SHP77 (cell line): ENCODE data around the gene HNRNPL.
A peak's percentile ranks its signal among the peaks of the same experiment; 100 is the strongest.

ENCODE experiments used
- DNase-seq, 2 experiments: peaks; one replicate each; lab custom pipeline; 2025; lab: John Stamatoyannopoulos, UW

Gene HNRNPL

DNA sequence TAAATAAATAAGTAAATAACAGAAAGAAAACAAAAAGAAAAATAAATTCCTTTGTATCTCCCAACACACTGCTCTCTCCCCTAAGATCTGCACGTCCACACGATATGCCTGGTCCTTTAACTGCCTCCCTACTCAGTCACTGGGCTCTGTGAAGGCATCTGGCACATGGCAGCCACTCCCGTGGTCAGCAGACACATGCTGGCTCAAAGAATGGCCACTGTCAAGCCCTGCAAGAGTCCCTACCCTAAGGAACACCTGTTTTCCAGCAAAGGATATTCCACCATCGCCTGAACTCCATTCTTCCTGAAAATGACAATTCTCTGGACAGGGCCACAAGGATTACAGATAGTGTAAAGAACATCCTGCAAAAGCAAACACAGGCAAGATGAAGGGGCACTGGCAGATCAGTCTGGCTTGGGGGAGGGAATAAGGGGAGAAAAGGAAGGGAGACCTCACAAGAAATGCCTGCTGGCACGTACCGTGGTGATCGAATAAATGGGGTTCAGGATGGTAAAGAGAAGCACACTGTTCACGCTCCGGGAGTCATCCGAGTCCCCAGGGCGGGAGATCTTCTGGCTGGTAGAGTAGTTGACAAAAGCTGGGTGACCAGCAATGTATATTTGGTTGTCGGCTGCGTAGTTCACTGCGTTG, 4.3 kb downstream of the HNRNPL start:
- no peak for DNase-seq

DNA sequence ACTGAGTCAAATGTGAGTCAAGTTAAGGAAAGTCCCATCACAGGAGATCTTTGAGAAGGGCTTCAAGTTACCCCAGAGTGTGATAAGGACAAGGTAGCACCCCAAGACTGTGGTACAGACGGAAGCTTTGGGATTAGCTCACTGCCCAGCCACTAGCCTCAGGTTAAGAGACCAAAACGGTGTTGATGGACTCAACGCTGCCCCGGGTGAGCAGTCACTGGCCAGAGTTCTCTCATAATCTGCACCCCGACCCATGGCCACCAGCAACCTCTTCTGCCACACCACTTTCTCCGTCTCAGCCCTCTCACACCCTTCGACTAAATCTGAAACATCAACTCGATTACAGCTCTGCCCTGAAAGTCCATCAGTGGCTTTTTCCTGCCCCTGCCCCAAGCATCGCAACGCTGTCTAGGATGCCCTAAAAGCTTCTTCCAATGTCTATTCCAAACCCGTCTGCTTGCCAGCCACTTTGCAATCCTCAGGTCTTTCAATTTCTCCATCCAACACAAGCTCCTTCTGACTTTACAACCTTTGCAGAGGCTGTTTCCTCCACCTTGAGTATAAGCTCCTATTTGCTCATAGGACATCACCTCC, 5.6 kb downstream of the HNRNPL start:
- DNase-seq: no peak

DNA sequence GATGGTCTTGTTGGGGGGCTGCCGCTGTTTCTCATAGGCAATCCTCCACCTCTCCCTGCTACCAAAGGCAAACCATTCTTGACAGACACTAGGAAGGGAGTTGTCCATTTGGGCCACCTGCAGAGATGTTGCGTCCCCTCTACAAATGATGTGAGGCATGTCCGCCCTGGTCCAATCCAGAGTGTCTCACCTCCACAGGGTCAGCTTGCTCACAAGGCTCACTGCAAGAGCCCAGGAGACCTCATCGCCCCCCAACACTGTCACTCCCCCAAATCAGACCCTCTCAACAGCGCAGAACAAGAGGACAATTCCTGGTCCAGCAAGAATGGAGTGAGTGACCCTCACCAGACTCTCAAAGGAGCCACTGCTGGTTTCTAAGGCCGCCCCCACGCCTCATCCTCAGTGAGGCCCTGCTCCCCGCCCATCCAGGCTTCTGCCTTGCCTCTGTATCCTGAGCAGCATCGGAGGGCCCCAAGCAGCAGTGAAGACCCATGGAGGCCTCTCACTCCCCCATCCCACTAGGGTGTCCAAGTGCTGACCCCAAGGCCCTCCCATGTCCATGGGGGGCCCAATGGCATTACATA, 6.5 kb downstream of the HNRNPL start:
- no peak for DNase-seq

DNA sequence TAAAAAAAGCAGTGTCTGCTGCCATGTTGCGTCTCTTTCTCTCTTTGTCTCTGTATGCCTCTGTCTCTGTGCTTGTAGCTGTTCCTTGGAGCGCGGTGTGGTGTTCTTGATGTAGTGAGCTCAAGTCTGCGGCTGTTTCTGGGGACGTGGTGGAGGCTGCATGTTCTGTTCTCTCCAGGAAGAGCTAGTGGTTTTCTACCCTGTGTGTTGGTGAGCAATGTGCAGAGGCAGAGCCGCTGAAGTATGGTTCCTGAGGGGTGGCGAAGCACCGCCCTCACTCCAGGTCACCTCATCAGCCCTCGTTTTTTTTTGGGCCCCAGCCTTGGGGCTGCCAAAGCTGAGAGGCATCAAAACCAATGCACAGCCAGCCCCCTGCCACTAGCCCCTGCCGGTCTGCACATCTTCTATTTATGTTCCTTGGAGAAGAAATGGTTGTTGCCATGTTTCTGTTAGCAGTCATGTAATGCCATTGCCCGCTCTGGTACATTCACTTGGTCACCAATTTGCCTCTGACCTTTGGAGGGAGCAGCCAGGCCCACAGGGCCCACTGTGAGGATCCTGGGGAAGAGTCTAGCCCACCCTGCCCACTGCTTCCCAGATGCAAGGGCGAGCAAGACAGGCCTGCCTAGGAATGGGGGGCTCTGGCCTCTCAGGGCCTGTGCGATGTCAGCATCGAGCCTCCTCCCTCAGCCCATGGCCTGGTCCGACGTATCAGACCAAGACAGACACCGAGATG, 7.2 kb downstream of the HNRNPL start:
- no peak for DNase-seq

DNA sequence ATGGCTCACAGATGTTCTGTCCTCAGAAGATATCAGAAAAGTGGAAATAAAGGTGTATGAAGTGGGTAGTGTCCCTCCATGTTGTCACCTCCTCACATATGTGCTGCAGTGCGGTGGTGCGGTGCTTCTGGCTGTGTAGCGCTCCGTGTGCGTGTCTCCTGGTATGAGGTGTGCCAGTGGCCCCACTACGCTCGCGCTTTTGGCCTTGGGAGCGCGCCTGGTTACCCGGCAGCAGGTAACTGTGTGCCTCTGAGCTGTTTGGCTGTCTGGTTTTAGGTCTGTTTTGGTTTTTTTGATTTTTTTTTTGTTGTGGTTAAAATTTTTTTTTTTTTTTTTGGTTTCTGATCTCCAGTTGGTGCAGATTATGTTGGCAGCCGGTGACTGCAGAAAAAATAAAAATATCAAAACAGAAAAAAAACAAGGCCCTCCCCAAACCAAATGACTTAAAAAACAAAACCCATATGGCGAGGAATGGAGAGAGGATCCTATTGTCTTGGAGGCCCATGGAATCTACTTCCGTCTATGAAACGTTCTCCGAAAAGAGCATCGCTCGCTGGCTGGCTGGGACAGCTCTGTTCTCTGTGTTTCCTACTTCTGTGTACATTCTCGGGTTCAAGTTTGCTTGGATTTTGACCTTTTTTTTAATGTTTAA, 7.9 kb downstream of the HNRNPL start:
- DNase-seq: no peak

DNA sequence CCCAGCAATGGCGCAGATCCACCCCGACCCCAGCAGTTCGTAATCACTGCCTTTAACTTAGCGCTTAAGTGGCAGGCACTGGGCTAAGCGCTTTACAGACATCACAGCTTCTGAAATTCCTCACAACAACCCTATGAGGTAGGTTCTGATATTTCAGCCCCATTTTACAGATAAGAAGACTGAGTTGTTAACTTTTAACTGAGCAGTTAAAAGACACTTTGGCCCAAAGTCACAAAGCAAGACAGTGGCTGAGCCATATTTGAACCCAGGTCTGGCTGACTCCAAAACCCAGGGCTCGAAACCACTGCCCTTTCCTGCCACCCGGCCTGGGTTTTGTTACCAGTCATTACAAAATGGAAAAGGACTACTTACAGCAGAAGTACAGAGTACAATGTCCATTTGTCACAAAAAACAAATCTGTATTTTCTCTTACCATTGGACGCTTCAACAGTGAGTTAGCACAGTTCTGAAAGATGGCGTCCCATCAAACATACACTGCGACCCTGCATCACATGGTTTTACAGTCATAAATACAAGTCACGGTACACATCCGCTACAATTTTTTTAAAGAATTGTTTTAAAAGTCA, 8.5 kb downstream of the HNRNPL start:
- DNase-seq: no peak

DNA sequence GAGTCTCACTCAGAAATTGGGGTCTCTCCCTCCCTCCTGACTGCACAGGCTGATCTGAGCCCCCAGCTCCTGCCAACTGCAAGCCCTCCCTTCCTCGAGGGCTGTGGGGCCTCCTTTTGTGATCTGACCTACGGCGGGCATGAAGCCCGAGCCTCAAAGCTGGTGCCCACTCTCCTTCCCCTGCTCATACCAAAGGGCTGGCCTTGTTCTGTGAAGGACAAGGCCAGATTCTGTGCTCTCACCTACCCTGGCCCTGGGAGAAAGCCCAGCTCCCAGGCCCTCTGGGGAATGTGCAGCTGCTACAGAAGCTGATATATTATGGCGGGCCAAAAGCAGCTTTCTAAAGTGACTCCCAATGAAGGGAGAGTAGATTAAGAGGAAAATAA, 9.2 kb downstream of the HNRNPL start:
- no peak for DNase-seq

DNA sequence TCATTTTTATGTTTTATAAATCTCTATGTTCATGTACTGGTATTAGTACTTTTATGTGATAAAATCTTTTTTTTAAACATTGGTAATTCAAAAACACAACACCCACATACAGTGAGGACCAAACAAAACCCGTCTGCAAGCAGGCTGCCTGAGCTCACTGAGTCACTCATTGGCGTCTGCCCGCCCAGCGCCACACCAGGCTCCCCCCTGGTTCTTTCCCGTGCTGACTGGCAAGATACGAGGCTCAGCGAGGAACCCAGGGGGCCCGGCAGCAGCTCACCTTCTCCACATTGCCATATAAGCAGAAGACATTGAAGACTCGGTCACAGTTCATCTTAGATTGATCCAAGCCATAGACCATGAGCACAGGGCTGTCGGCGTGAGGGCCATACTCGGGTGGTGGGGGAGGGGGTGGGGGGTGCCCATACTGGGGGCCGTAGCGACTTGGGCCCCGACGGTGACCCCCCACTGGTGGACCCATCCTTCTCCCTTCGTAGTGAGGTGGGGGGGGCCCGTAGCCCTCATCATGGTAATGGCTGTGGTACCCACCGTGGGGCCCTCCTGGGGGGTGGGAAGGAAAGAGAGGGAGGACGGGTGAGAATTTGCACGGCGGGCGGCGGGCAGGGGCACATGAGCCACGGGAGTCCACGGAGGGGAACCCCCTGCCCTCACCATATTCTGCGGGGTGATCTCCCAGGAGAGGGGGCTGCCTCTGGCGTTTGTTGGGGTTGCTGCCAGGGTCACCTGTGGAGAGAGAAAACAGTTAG, 9.8 kb downstream of the HNRNPL start:
- no peak for DNase-seq

DNA sequence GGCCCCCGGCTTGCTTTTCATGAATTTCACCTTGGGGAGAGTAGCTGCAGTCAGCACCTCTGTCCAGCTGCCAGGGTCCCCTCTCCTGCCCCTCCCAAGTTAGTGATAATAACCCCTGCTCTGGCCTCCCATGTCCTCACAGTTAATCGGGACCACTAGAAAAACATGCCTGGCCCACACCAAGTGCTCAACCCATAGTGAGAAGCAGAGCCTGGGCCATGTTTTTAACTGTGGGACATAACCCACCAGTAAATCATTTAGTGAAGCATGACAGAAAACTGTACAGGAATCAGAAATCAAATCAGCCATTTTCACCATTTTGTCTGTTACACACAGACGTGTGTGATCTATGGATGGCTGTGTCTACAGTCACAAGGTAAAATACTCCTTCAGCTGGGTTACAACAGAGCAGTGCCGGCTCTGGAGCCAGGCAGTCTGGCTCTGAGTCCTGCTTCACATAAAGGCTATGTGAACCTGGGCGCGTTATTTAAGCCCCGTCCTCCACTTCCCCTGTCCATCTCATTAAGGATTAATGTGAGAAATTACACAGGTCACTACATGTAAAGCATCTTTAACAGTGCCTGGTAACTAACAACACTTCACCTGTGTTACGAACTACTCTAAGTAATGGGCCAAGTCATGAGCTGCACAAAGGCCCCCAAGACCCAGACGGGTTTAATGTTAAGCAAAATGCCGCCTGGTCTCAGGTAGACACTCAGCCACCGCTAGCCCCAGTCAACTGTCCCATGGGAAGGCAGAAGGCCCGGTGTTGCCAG, 10.6 kb downstream of the HNRNPL start:
- no peak for DNase-seq

DNA sequence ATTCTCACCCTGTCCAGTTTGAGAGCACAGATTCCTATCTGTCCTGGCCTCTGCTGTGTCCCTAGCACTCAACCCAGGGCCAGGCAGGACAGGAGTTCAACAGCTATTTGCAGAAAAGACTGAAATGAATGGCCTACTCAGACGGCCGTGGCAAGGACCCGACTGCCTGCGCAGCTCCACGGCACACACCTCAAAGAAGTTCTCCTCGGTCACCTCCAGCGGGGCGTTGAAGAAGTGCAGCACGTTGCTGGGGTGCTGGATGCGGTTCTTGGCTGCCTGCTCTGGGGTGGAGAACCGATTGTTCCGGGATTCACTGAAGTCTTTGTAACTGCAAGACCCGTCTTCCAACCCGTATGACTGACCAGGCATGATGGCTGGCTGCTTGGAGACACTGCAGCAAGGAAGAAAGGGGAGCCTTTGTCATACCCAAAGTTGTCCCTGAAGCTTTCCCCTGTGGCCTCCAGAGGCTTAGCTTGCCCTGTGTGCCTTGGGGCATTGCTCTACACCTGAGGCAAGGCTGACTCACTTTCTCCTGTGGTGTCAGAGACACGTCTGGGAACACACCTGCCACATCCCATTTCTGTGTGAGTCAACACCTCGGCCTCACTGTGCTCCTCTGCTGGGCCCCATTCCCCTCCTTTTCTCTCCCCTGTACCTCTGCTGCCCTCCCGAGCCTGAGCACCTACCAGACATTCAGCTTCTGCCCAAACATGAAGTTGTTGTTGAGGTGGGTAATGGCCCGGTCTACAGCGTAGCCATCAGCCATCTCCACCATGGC, 11.4 kb downstream of the HNRNPL start:
- DNase-seq: no peak

DNA sequence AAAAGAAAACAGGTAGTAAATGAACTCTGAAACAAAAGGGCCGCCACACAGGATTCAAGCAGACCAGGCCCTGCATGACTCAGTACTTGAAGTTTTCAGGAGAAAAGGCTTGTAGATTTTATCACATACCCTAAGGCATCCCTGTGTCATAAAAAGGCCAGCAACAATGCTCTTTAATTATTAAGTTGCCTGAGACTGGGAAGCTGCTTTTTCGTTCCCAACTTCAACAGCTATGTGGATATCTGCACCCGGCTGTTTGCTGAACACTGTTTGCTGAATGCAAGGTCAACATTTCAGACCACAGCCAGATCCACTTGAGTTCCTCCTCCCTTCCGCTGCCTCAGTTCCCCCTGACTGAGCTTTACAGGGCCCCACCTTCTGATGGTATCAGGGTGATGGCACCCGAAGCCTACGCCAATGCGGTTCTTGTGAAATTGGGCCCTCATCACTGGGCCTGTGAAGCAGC, 12.1 kb downstream of the HNRNPL start:
- no peak for DNase-seq

DNA sequence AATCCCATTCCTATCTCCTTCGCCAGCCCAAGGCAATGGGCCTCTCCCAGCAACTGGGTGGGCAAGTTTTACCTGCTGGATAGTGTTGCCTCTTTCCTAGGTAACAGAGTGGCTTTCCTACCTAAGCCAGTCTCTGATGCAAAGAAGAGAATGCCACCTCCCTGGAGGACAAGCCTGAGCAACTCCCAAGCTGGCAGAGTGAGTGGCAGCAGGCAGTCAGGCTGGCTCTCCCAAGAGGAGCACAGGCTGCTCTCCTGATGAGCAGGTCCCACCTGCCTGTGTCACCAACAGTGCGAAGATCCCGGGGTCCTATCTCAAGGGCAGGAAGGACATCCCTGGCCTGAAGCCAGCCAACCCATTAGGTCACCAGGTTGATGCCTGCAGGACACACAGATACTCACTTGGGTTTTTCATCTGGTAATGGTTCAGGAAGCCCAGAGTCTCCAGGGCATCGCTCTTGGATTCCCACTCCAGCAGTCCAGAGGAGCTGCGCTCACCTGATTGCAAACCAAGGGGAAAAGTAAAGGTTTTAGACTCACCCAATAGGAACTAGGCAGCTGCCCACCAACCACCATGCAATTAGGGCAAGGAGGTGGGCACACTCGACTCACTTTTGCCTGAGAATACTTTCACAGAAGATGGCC, 12.7 kb downstream of the HNRNPL start:
- DNase-seq: no peak

DNA sequence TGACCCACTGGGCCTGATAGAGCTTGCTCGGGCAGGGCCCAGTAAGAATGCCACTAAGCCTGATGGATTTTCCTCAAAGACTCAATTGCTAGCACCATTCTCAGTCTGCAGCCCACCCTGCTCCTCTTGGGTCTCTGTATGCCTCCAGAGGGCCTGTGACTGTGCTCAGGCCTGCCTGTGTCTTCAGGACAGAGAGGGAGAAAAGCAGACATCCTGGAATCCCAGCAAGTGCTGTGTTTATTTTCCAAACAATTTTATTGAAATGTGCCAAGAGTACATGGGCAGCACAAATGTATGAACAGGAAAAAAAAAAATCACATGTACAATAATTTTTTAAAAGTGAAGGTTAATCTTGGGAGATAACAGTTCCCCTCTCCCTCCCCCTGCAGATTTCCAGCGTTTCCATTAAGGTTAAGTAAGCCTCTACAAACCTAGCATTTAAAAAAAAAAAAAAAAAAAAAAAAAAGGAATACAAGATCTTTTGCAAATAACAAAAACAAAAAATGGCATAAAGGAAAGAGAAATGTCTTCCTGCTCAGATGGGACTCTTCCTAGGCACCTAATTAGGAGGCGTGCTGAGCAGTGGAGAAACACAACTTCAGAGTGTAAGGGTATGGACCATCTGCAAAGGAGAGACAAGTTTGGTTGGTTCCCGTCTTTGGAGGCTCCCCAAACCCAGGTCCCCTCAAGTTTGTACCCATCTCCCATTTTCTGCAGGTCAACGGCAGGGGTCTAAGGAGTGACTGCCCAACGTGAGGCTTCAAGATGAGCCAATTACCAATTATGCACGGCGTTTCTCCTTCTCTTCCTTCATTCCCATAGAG, 13.4 kb downstream of the HNRNPL start:
- no peak for DNase-seq

DNA sequence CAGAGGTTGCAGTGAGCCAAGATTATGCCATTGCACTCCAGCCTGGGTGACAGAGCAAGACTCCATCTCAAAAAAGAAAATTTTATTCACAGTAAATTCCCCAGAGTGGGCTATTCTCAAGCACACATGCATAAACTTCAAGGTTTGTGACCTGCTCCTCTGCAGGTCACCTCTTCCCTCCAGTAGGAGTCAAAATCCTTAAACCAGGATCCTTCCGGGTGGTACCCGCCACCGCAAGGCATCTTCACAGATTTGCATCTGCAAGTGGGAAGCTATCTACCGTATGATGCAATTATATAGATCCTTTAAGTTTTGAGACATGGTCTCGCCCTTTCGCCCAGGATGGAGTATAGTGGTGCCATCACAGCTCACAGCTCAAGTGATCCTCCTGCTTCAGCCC, 15.2 kb downstream of the HNRNPL start:
- DNase-seq: no peak

DNA sequence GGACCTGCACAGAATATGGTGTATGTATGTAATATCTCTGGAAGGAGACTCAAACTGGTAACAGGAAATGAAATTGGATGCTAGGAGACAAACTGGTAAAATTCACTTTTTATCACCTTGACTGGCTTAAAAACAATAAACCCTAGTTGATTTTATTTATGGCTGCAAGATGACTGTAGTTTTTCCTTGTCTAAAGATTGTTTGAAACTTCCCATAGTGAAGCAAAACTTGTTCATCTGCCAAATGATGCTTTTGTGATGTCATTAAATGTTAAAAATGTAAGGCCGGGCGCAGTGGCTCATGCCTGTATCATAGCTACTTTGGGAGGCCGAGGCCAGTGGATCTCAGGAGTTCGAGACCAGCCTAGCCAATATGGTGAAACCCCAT, 15.7 kb downstream of the HNRNPL start:
- no peak for DNase-seq

DNA sequence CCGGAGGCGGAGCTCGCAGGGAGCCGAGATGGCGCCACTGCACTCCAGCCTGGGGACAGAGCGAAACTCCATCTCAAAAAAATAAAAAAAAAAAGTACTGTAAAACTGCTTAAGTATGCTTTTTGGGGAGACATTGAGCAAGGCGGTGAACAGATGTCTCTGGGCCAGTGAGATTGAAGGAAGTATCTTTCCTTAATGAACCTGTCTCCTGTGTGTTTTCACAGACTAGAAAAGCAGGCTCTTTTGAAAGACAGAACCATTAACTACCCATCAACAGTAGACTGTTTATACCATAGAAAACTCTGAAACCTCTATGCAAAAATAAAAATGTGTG, 16.7 kb downstream of the HNRNPL start:
- no peak for DNase-seq

DNA sequence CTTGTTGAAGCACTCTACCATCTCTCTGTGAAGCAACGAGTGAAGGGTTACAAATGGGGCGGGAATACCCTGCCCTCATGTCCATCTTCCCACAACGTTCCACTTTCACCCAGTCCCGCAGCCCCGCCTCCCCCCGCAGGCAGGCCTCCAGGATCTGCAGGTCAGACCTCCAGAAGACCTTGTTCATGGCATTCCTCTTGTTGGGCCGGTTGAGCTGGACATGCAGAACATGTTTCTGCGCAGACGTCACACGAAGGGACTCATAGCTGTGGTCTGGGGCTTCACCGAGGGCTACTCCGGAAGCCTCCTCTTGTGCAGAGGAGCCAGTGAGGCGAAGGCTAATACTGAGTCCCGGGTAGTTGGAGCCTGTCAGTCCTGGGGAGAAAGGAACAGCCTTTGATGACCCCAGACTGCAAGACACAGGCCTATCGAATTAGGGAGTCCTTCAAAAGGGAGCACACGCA, 18.6 kb downstream of the HNRNPL start:
- peak; percentile 66 to 73 for DNase-seq

DNA sequence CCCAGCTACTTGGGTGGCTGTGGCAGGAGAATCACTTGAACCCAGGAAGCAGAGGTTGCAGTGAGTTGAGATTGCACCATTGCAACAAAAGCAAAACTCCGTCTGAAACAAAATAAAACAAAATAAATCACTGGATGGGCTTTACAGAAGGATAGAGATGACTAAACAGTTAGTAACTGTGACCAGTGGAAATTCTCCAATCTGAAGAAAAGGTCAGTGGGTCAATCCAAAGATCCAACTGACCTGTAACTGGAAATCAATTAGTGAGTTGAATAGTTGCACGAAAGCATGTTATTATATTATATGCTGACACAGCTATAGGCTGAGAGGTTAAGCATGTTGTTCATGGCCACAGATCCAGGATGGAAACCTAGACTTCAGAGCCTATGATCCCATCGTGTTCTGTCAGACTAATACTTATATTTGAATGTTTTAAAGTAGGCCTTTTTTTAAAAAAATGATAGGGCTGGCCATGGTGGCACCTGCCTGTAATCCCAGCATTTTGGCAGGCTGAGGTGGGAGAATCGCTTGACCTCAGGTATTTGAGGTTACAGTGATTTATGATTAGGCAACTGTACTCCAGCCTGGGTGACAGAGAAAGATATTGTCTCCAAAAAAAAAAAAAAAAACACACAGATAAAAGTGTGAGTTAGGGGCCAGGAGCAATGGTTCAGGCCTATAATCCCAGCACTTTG, 19.6 kb downstream of the HNRNPL start:
- DNase-seq: no peak
